Endothelial cell of umbilical vein (primary cell): ENCODE results near the gene GLIPR1L1. TPM values are rescaled to one million over a fixed set of nuclear protein-coding genes. Genes with fewer than 3 reads are reported as not detected.

Experiments
- BruUV-seq: library from RNA; stranded (reverse); fragments of 400-500 nt; replicated peaks from 2 replicates; lab custom pipeline; 2021; lab: Mats Ljungman, UMichigan
- CTCF ChIA-PET: fragments of 300-600, 350-600 bp; sonication (Branson Sonifier 250); formaldehyde crosslinking; loops from one replicate; lab custom pipeline; 2021; ENCODE audit warnings: antibody characterized with exemption, inconsistent platforms; lab: Charles Lee
- POLR2A ChIA-PET: fragments of 300-600, 350-600 bp; sonication (Branson Sonifier 250); formaldehyde crosslinking; loops from one replicate; lab custom pipeline; 2021; ENCODE audit warnings: antibody characterized with exemption, inconsistent platforms; lab: Charles Lee
- DNase-seq: peaks from one replicate; pipeline ENCODE4 v3.0.0-alpha.2; 2011; ENCODE audit warnings: low read depth, low spot score
- FAIRE-seq: peaks from 2 replicates; lab custom pipeline; 2011; peaks lifted over from hg19 to GRCh38; lab: Jason Lieb, UNC
- H2AFZ ChIP-seq: 2 replicates; pipeline ENCODE4 v1.6.0; 2012; ENCODE audit warnings: low read depth, low read length, control low read depth, inconsistent platforms
- H3K27ac ChIP-seq: 2 replicates; pipeline ENCODE4 v1.5.1; 2011; ENCODE audit warnings: low read depth, mild to moderate bottlenecking, control low read depth, low read length, moderate library complexity; ENCODE audit not compliant: insufficient read depth
- H3K27me3 ChIP-seq, 2 experiments: 2 replicates each; pipeline versions ENCODE4 v1.6.0 to v1.6.1; 2011; ENCODE audit warnings: low read length in 2 of 2, mixed read lengths in 1 of 2; ENCODE audit not compliant: control insufficient read depth in 2 of 2, insufficient read depth in 2 of 2
- H3K36me3 ChIP-seq, 2 experiments: 2 replicates in 1 of 2; 3 replicates in 1 of 2; pipeline ENCODE4 v1.5.1; 2011; ENCODE audit warnings: low read length in 2 of 2, mild to moderate bottlenecking in 1 of 2, moderate library complexity in 1 of 2; ENCODE audit not compliant: control insufficient read depth in 2 of 2, insufficient read depth in 2 of 2; ENCODE audit errors: extremely low read depth in 1 of 2
- H3K4me1 ChIP-seq: 3 replicates; pipeline ENCODE4 v1.5.1; 2011; ENCODE audit warnings: mild to moderate bottlenecking, low read length; ENCODE audit not compliant: control insufficient read depth, insufficient read depth; ENCODE audit errors: extremely low read depth
- H3K4me2 ChIP-seq: 2 replicates; pipeline ENCODE4 v1.6.1; 2011; ENCODE audit warnings: low read length, control low read depth, mixed read lengths; ENCODE audit not compliant: insufficient read depth
- H3K4me3 ChIP-seq, 3 experiments: fragments of 200-600 bp in 1 of 3; sonication (generic), shearing (Covaris generic) in 1 of 3; replicated peaks in 1 of 3; 2 replicates each; pipeline ENCODE4 v1.5.1; 2011 to 2016; ENCODE audit warnings: control low read depth in 3 of 3, low read length in 3 of 3, mild to moderate bottlenecking in 2 of 3, inconsistent platforms in 1 of 3, low read depth in 1 of 3, moderate library complexity in 1 of 3; ENCODE audit not compliant: insufficient read depth in 1 of 3
- H3K79me2 ChIP-seq: 2 replicates; pipeline ENCODE4 v1.6.0; 2012; ENCODE audit warnings: low read length, inconsistent platforms; ENCODE audit not compliant: control insufficient read depth, insufficient read depth
- H3K9ac ChIP-seq: replicated peaks from 2 replicates; pipeline ENCODE3; 2011; ENCODE audit warnings: low read length, control low read depth; ENCODE audit not compliant: insufficient read depth; ENCODE audit errors: extremely low read depth
- H3K9me1 ChIP-seq: replicated peaks from 3 replicates; pipeline ENCODE4 v1.6.0; 2011; ENCODE audit warnings: mild to moderate bottlenecking, low read length; ENCODE audit not compliant: control insufficient read depth, insufficient read depth; ENCODE audit errors: extremely low read depth
- H3K9me3 ChIP-seq: replicated peaks from 2 replicates; pipeline ENCODE4 v1.5.1; 2012; ENCODE audit warnings: low read length, inconsistent platforms; ENCODE audit not compliant: control insufficient read depth, insufficient read depth
- H4K20me1 ChIP-seq: replicated peaks from 2 replicates; pipeline ENCODE3; 2011; ENCODE audit warnings: mild to moderate bottlenecking, low read length; ENCODE audit not compliant: control insufficient read depth, insufficient read depth; ENCODE audit errors: extremely low read depth
- CTCF ChIP-seq, 2 donors: IDR thresholded peaks; 1 replicate in 1 of 2; 2 replicates in 1 of 2; pipeline ENCODE4 v1.5.1; 2011; ENCODE audit warnings: low read length in 2 of 2, mild to moderate bottlenecking in 2 of 2, moderate library complexity in 2 of 2, control low read depth in 1 of 2, inconsistent platforms in 1 of 2, low read depth in 1 of 2; ENCODE audit not compliant: insufficient read depth in 1 of 2; ENCODE audit errors: extremely low read depth in 1 of 2
- EZH2 ChIP-seq: IDR thresholded peaks from 2 replicates; pipeline ENCODE4 v1.6.1; 2012; ENCODE audit warnings: borderline replicate concordance, low read depth, mild to moderate bottlenecking, moderate library complexity, low read length, inconsistent platforms; ENCODE audit not compliant: severe bottlenecking
- FOS ChIP-seq: IDR thresholded peaks from 2 replicates; pipeline ENCODE4 v1.6.1; 2011; ENCODE audit warnings: mild to moderate bottlenecking, low read length, moderate library complexity, borderline replicate concordance; ENCODE audit not compliant: insufficient read depth
- GATA2 ChIP-seq: IDR thresholded peaks from 2 replicates; pipeline ENCODE4 v1.7.0; 2011; ENCODE audit warnings: low read depth, mild to moderate bottlenecking, moderate library complexity, mixed read lengths, low read length; ENCODE audit not compliant: insufficient read length, insufficient read depth
- JUN ChIP-seq: IDR thresholded peaks from 2 replicates; pipeline ENCODE4 v1.6.1; 2011; ENCODE audit warnings: borderline replicate concordance, low read depth; ENCODE audit not compliant: insufficient read length, insufficient read depth
- MYC ChIP-seq: IDR thresholded peaks from one replicate; pipeline ENCODE4 v1.6.1; 2011; ENCODE audit warnings: mild to moderate bottlenecking, low read depth, low read length
- POLR2A ChIP-seq: IDR thresholded peaks from 2 replicates; pipeline ENCODE4 v1.6.1; 2012; ENCODE audit warnings: low read depth, mild to moderate bottlenecking, control low read depth, low read length
- POLR2AphosphoS5 ChIP-seq: IDR thresholded peaks from 2 replicates; pipeline ENCODE4 v1.6.1; 2012; ENCODE audit warnings: low read depth, mild to moderate bottlenecking, control low read depth, low read length, moderate library complexity; ENCODE audit not compliant: insufficient read depth
- dilution Hi-C: fragments of 300-500 bp; cut with MboI; formaldehyde crosslinking; loops from one replicate; pipeline ENCODE4 v1.15.0; 2019; ENCODE audit warnings: low sequenced_read_pairs; ENCODE audit not compliant: extremely low pct_ligation_motif_present
- intact Hi-C: fragments of 100-400 bp; cut with micrococcal nuclease; formaldehyde crosslinking; loops from one replicate; pipeline ENCODE4 v1.10.0; 2022
- polyA plus RNA-seq, 4 experiments: library from polyadenylated mRNA; depleted of rRNA in 3 of 4; stranded (reverse) in 3 of 4; unstranded in 1 of 4; fragments of >200 nt; gene quantifications; 2 replicates each; pipeline versions ENCODE4 v1.2.1 to v1.2.3, GENCODE V29; 2011 to 2012; ENCODE audit warnings: missing spikeins in 1 of 4
- total RNA-seq: library from RNA; stranded (reverse); gene quantifications from 2 replicates; pipeline ENCODE4 v1.2.3, GENCODE V29; 2021
- TF ChIP-seq, protein P1 (sequence below): IDR thresholded peaks from 2 replicates; pipeline ENCODE4 v1.6.1; 2011; ENCODE audit not compliant: insufficient read depth, insufficient read length

Gene GLIPR1L1
- total and polyA plus RNA-seq, 2 donors (not counting 3 experiments of a cell fraction or from before 2014, with no cell fraction given) = not detected

DNA sequence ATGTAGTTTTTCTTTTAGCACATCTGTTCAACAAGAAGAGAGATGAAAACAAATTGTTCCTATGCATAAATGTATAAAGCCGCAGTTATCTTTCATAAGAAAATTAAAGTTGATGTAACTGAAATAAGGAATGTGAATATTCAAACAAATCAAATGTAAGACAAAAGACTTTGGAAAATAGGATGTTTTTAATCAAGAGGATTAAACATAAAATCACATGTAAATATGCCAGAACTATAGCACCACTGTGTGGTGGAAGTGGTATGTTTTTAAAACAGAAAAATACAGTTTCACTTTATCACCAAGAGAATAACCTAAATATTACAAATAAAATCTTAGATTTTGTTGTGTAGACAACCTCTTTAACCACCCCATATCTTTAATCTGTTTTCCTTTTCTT, 44.7 kb upstream of the GLIPR1L1 start:
- Histone ChIP-seq H3K36me3 (no peaks in the 10 kb centered on the region), H3K27me3 (no peaks in the 10 kb centered on the region), H3K9me1 (no peaks in the 10 kb centered on the region), H3K79me2 (no peaks in the 10 kb centered on the region), H3K9ac (no peak overlapping the region), H3K27ac (no peak overlapping the region), H3K4me2 (no peak overlapping the region), H3K4me1 (no peaks in the 10 kb centered on the region), H3K9me3 (no peaks in the 10 kb centered on the region), H2AFZ (no peak overlapping the region), H3K4me3 (no peak overlapping the region), H4K20me1 (no peaks in the 10 kb centered on the region)
- dilution Hi-C loops (no loop called here), intact Hi-C loops (loop anchor here (1.0 kb wide), 2 partner anchors 486 to 600 kb away; no protein-coding TSS in a partner anchor)
- ChIA-PET POLR2A (no interaction called here), CTCF (interaction anchor here (1.0 to 4.0 kb wide), 4 partner anchors 17 to 600 kb away, joined by 3 to 31 read pairs (median 4); no protein-coding TSS in a partner anchor)
- DNase-seq (peak; percentile 22), FAIRE-seq (peak; percentile 63)
- TF ChIP-seq MYC (no peak), FOS (no peak), POLR2A (no peak), CTCF (IDR thresholded peaks at IDR 0.05; ENCODE audit: extremely low read depth in 1 of 2, insufficient read depth in 1 of 2, low read depth in 1 of 2, low read length in 2 of 2) (no peak), EZH2 (no peak), GATA2 (no peak), POLR2AphosphoS5 (no peak), JUN (no peak)
- TF ChIP-seq, protein P1, sequence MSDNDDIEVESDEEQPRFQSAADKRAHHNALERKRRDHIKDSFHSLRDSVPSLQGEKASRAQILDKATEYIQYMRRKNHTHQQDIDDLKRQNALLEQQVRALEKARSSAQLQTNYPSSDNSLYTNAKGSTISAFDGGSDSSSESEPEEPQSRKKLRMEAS = no peak
- no TSS peak for BruUV-seq
